Stimulated activated CD8-positive, alpha-beta memory T cell treated with anti-CD3 and anti-CD28 coated beads, Interleukin-2, amount 100 ng/mL, for 48 hours (primary cell): ENCODE measurements around the gene GAR1.
"Not testable (repeated sequence)": the region's sequence is repeated elsewhere in the genome, so short reads cannot be mapped to it uniquely, and the experiment has no call there.

Experiments
- DNase-seq, 2 donors: peaks; one replicate each; pipeline ENCODE4 v3.0.0-alpha.2; 2020; ENCODE audit warnings: low read depth in 2 of 2

The GAR1 gene

DNA sequence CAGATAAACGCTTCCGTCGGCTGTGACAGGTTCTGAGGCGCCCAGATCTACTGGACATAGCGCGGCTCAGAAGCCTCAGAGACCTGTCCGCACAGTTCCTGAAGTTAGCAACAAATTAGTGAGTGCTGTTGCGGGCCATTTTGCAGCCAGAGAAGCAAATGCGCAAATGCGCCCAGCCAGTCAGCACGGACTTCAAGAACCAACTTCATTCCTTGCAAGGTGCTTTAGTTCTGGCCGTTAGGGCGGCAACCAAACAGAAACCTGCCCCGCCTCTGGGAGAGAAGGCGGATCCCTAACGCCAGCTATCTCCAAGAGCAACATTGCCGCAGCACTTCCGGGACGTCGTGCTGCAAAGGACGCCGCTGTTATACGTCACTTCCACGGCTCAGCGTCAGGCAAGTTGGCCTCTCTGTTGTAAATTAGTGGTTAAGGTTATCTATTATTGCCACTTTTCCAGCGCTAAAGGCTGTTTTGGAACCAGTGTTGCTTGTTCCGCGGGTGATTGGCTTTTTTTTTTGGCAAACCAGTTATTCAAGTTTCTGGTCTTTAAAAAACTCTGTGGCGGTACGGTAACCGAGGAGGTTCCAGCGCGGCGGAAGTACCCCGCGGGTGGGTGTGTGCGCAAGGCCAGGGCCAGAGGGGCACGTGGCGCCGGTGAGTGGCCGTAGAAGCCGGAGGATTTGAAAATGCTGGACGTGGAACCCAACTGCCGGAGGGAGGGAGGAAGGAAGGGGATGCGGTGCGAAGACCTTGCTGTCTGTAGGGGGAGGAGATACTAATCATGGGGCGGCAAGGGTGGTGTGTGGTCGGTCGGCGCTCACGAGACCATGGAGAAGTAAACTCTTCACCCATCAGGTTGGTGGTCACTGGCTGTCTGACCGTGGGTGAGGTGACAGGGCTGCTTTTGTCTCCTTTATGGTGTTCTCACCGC is at the start of gene GAR1:
Gene GAR1 (plus strand): TSS at position 612 of the 931 bp plus-strand sequence. CDS start 403 bp downstream, outside the sequence.
- peak; percentile 71 to 79 for DNase-seq

DNA sequence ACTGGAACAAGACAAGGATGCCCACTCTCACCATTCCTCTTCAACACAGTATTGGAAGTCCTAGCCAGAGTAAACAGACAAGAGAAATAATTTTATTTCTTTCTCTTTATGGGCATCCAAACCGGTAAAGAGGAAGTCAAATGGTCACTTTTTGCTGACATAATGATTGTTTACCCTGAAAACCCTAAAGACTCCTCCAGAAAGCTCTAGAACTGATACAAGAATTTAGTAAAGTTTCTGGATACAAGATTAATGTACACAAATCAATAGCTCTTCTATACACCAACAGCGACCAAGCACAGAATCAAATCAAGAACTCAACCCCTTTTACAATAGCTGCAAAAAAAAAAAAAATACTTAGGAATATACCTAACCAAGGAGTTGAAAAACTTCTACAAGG is 33.5 kb upstream of the GAR1 start:
- not testable (repeated sequence) for DNase-seq

DNA sequence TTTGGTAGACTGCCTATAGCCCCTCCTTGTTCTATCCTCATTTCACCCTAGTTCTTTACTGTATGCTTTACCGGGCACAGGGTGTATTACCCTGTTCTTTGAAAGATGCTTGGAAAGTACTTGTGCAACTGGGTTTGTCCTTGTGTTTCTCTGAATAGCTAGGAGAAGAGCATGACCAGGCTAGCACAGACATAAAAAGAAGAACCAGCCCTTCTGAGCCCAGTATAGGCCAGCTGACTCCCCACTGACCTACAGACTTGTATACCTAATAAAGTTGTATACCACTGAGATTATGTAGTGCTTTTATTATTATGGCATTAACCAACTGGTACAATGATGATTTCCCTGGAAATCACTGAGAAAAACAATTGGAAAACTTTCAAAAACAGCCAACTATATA is 28.7 kb upstream of the GAR1 start:
- no peak for DNase-seq

DNA sequence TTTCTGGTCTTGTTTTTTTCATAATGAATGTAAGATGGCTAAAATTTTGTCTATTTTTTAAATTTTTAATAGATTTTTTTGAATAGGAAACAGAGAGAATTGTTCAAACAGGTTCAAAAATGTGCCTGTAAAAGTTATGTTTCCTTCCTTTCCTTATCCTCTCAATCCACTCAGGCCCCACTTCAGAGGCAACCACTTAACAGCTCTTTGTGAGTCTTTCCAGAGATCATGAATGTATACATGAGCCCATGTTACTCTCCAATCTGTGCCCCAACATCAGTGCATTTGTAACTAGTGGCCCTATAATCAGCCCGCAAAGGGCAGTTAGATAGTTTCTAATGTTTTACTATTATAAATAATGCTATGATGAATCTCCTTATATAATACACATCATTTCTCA is 27.8 kb upstream of the GAR1 start:
- no peak for DNase-seq

- DNase-seq: no peak
These were observed 20.5 kb upstream of the GAR1 start for GRCh38 chr4:109795059-109795458.

- DNase-seq: no peak
These were observed 16.7 kb upstream of the GAR1 start for GRCh38 chr4:109798866-109799265.

DNA sequence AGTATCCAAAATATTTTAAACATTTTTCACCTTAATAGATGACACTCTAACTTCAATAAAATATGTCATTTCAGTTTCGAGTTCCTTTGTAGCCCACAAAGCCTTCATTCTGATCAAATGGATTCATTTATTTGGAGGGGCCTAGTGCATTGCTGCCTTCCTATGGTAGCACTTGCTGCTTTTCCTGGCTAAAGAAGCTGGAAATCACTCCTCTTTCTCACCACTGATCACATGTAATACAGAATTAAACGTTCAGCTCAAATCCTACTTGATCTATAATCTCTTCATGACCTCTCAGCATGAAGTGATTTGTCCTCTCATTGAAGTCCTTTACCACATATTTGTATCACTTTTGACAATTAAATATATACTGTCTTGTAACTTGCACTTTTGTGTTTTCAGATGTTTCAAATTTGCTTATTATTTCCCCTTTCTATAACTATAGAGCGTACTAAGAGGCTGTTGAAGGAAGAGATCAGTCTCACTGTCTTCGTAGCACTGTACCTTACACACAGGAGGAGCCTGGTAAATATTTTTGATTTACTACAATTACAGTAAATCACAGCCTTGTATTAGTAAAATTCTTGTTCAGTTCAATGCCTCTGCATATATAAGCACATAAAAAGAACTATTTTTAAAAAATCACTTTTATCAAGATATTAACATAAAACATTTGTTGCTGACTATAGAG is 14.3 kb upstream of the GAR1 start:
- DNase-seq: no peak

- DNase-seq: no peak
These were observed 13.7 kb upstream of the GAR1 start, which contains the start of gene CFI for GRCh38 chr4:109801895-109802319. TSS of gene CFI (minus strand) at chr4:109801999. CDS start at chr4:109801971, 28 bp downstream.

GRCh38 chr4:109803924-109804571 is 11.5 kb upstream of the GAR1 start:
- DNase-seq: no peak

DNA sequence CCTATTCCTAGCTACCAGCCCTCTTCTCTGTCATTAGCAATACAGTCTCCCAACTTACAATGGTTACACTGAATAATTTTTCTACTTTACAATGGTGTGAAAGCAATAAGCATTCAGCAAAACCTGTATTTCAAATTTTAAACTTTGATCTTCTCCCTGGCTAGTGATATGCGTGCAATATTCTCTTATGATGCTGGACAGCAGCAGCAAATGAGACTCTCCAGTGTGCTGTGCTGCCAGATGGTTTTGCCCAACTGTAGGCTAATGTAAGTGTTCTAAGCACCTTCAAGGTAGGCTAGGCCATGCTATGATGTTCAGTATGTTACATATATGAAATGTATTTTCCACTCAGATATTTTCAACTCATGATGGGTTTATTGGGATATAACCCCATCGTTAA is 5.9 kb upstream of the GAR1 start:
- DNase-seq: no peak

GRCh38 chr4:109810552-109811387 is 4.8 kb upstream of the GAR1 start:
- no peak for DNase-seq

DNA sequence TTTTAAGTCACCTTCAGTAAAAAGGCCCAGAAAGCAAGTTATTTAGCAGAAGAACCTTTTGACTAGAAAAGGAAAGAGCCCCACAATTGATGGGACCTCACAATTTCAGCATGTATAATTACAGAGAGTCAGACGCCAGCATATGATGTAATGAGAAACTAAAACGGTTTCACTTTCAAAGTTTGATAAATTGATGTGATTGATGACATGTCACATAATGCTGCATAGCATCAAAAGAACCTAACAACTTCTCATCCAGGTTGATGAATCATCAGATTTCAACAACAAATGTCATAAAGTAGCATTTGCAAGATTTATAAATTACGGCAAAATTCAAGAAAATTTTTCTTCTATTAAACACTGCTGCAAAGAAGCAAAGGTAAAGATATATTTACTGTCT is 3.9 kb upstream of the GAR1 start:
- DNase-seq: no peak

- DNase-seq: peak; percentile 31 to 34
These were observed 500 bp downstream of the GAR1 start for GRCh38 chr4:109816082-109816442.

- no peak for DNase-seq
These were observed 1.3 kb downstream of the GAR1 start for GRCh38 chr4:109816894-109817293.

GRCh38 chr4:109818268-109818667 is 2.7 kb downstream of the GAR1 start:
- DNase-seq: no peak

- no peak for DNase-seq
These were observed 5.0 kb downstream of the GAR1 start for GRCh38 chr4:109820563-109820962.

GRCh38 chr4:109821185-109821584 is 5.6 kb downstream of the GAR1 start:
- no peak for DNase-seq

GRCh38 chr4:109826719-109827118 is 11.2 kb downstream of the GAR1 start:
- DNase-seq: no peak

GRCh38 chr4:109827672-109828071 is 12.1 kb downstream of the GAR1 start, which contains the start of gene RRH:
TSS of gene RRH (plus strand) at chr4:109827972. CDS start at chr4:109828028, 56 bp downstream.
- no peak for DNase-seq

- no peak for DNase-seq
These were observed 18.2 kb downstream of the GAR1 start for GRCh38 chr4:109833756-109834155.

- no peak for DNase-seq
These were observed 21.4 kb downstream of the GAR1 start for GRCh38 chr4:109836985-109837384.
